WI38 (cell line): ENCODE results near the gene HID1.
A peak's percentile ranks its signal among the peaks of the same experiment; 100 is the strongest.
"Not testable (repeated sequence)": the region's sequence is repeated elsewhere in the genome, so short reads cannot be mapped to it uniquely, and the experiment has no call there.

Source experiments
- H3K4me3 ChIP-seq: 2 replicates; pipeline ENCODE4 v1.5.1; 2011; ENCODE audit warnings: low read depth, mild to moderate bottlenecking, control low read depth, low read length
- CTCF ChIP-seq: IDR thresholded peaks from 2 replicates; pipeline ENCODE4 v1.5.1; 2012; ENCODE audit warnings: low read depth, mild to moderate bottlenecking, control low read depth, low read length

The HID1 gene

DNA sequence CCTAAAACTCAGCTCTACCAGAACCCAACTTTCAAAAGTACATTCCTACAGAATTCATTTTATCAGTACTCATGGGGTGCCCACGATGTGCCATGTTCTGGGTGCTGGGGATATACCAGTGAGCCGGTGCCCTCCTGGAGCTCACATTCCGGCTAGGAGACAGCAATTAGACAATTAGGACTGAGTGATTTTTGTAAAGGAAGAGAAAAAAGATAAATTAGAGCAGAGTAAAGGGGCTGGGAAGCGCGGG, 39.5 kb upstream of the HID1 start:
- no peak for TF ChIP-seq CTCF

DNA sequence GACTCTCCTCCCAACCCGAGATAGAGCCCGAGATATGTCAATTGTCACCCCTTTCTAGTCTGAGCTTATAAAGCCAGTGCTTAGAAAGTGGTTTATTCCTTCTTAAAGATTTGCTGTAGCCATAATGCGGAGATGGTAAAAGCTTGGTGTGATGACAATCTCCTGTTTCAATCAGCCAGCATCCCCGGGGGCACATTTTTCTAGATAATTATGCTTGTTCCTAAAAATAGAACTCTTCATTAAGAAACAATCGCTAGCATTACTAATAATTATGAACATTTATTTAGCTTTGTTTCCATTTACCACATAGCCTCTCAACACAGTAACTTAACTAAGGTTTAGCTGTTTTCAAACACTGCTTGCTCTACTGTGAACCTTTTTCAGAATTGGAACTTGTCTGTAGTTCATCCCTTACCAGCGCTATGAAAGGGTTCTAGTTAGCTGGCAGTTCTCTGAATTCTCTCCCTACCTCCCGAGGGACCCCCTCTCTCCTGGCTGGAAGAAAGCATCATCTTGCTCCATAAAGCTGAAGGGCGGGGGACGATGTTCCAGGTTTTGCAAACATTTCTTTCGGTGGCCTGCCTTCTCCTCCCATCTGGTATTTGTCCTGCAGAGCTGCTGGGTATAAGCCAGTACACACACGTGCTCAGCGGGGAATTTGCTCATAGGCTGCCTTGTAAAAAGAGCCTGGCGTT, 39.0 kb upstream of the HID1 start:
- no peak for TF ChIP-seq CTCF
- peak overlapping the region; percentile 75 for H3K4me3 ChIP-seq

More for the DNA sequence above, 39.5 kb upstream of the HID1 start:
- H3K4me3 ChIP-seq: peak overlapping the region; percentile 75

DNA sequence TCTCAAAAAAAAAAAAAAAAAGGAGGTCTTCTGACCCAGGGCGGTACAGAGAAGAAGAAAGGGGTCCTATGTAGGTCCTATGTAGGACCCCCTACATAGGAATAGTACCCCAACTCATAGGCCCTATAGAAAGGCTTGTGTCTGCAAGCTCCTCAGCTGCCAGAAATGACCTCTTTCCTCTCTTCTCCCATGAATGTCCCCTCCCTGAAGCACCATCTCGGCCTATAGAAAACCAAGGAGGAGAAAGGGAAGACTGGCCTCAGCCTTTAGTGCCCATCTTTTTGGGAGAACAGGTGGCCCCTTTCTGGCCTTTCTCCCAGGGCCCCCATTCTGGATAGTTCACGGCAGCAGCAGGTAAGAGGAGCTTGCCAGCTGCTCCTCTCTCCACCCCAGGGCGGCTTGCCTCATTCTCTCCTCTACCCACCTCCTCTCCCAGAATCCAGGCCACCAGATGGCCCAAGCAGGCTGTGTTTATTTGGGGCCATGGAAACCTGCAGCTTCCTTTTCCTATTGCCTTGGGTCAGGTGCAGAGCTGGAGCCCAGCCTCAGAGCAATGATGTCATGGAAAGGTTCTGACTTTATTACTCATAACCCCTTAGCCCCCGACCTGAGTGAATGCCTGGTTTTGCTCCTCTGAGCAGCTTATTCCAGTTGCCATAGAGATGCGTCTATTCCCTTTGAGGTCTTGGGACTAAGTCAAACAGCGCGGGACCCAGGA, 38.3 kb upstream of the HID1 start:
- no peak overlapping the region for H3K4me3 ChIP-seq
- TF ChIP-seq CTCF: no peak

- TF ChIP-seq CTCF: no peak
- no peak overlapping the region for H3K4me3 ChIP-seq
Observed at GRCh38 chr17:75009139-75009724, 36.7 kb upstream of the HID1 start.

DNA sequence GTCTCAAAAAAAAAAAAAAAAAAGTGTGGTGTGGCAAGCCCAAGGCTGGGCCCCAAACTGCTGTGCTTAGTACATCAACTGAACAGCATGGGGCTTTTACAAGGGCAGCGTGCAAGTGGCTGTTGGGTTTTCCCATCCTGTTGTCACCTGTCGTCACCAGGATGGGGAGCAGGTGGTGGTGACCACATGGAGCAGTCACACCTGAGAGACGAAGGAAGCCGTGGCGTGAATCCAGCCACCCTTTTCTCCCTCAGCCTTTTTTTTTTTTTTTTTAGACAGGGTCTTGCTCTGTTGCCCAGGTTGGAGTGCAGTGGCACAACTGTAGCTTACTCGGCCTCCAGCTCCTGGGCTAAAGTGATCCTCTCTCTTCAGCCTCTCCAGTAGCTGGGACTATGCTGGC, 35.8 kb upstream of the HID1 start:
- TF ChIP-seq CTCF: no peak

DNA sequence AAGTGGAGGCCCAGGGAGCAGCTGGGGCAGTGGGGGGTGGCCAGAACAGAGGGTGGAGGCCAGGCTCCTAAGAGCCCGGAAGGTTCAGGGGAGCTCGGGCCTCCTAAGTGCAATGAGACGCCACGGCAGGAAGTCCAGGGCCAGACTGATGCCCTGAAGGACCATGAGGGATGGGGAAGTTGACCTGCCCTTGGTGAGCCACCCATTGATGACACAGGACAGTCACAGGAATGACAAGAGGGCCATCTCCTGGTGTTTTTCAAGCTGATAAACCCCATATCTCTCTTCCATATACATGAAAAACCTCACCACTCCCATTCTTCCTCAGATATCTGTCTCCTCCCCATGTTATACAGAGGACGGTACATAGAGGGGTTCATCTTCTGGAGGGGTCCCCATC, 34.1 kb upstream of the HID1 start:
- no peak for TF ChIP-seq CTCF
- H3K4me3 ChIP-seq: no peak overlapping the region

More for the DNA sequence above, 35.8 kb upstream of the HID1 start:
- no peak overlapping the region for H3K4me3 ChIP-seq

DNA sequence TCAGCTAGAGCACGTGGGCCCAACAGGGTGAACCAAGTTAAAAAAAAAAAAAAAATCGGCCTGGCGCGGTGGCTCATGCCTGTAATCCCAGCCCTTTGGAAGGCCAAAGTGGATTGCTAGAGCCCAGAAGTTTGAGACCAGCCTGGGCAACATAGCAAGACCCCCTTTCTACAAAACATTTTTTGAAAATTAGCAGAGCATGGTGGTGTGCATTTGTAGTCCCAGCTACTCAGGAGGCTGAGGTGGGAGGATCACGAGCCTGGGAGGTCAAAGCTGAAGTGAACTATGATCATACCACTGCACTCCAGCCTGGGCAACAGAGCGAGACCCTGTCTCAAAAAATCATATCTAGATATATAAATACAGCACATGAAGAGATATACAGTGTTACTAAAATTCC, 33.5 kb upstream of the HID1 start:
- H3K4me3 ChIP-seq: not testable (repeated sequence)
